Measurements from ENCODE around the gene PDIK1L. TPM values are rescaled to one million over a fixed set of nuclear protein-coding genes. Genes with fewer than 3 reads are reported as not detected.

PDIK1L gene
- total and polyA plus RNA-seq, 9 of the 15 experiments (the other 6 are each of a cell fraction or from before 2014, with no cell fraction given): 12.8 to 30.2 (median 21.5) TPM

GRCh38 chr1:26122988-26123973 is 11.7 kb downstream of the PDIK1L start (continued):
- TF ChIP-seq KDM5B (IDR thresholded peaks at IDR 0.05; ENCODE audit: insufficient replicate concordance, low read depth, low read length) (no peak), HLTF (IDR thresholded peaks at IDR 0.05) (no peak), ZNF707 (CRISPR knock-in tag; conservative IDR thresholded peaks at IDR 0.05) (no peak), SRSF7 (optimal IDR thresholded peaks at IDR 0.05; ENCODE audit: low read depth, low read length) (no peak), KDM2B (CRISPR knock-in tag; IDR thresholded peaks at IDR 0.05) (peak; percentile 27; the same call in 1 of the 2 replicates), DLX4 (CRISPR knock-in tag; IDR thresholded peaks at IDR 0.05) (no peak), MYBL2 (IDR thresholded peaks at IDR 0.05; ENCODE audit: low read depth) (no peak; the same call in 1 of the 2 replicates), MYBL2 (CRISPR knock-in tag; IDR thresholded peaks at IDR 0.05; ENCODE audit: borderline replicate concordance) (no peak), FOXA3 (CRISPR knock-in tag; conservative IDR thresholded peaks at IDR 0.05 in 1 of 2, IDR thresholded peaks at IDR 0.05 in 1 of 2) (no peak), BDP1 (IDR thresholded peaks at IDR 0.05; ENCODE audit: insufficient read depth, insufficient read length) (no peak), PHF21A (IDR thresholded peaks at IDR 0.05; ENCODE audit: borderline replicate concordance, low read depth) (no peak), SIN3A (IDR thresholded peaks at IDR 0.05; ENCODE audit: borderline replicate concordance in 2 of 2, control insufficient read depth in 1 of 2, low read depth in 2 of 2, low read length in 2 of 2) (no peak), CUX1 (CRISPR knock-in tag; IDR thresholded peaks at IDR 0.05) (peak; percentile 82), DACH1 (IDR thresholded peaks at IDR 0.05; ENCODE audit: partially characterized antibody) (no peak), JUNB (CRISPR knock-in tag; conservative IDR thresholded peaks at IDR 0.05) (no peak), ZNF444 (CRISPR knock-in tag; IDR thresholded peaks at IDR 0.05) (no peak), FOXJ3 (CRISPR knock-in tag; IDR thresholded peaks at IDR 0.05) (no peak), ZNF384 (IDR thresholded peaks at IDR 0.05; ENCODE audit: low read depth, low read length) (peak; percentile 50), GATAD2A (IDR thresholded peaks at IDR 0.05) (peak; percentile 75; the same call in 1 of the 2 replicates), GTF2E2 (tag; IDR thresholded peaks at IDR 0.05) (peak; percentile 13; the same call in 1 of the 2 replicates), E2F5 (CRISPR knock-in tag; IDR thresholded peaks at IDR 0.05) (no peak), ZNF124 (CRISPR knock-in tag; IDR thresholded peaks at IDR 0.05) (no peak)
